ENCODE results near the gene ZNF324.

GRCh38 chr19:58518256-58519086 is 51.6 kb downstream of the ZNF324 start:
- TF ChIP-seq EZH2 (IDR thresholded peaks at IDR 0.05; ENCODE audit: insufficient read depth, poor library complexity, severe bottlenecking) (no peak), EZH2phosphoT487 (IDR thresholded peaks at IDR 0.05; ENCODE audit: insufficient read depth, low read depth) (no peak)
